ENCODE data around the gene CAP2. TPM values are rescaled to one million over a fixed set of nuclear protein-coding genes. Genes with fewer than 3 reads are reported as not detected.

The CAP2 gene, protein sequence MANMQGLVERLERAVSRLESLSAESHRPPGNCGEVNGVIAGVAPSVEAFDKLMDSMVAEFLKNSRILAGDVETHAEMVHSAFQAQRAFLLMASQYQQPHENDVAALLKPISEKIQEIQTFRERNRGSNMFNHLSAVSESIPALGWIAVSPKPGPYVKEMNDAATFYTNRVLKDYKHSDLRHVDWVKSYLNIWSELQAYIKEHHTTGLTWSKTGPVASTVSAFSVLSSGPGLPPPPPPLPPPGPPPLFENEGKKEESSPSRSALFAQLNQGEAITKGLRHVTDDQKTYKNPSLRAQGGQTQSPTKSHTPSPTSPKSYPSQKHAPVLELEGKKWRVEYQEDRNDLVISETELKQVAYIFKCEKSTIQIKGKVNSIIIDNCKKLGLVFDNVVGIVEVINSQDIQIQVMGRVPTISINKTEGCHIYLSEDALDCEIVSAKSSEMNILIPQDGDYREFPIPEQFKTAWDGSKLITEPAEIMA
- 0.61 and 0.81 TPM in 2 replicates for total RNA-seq (2014; rRNA removed; shearing (Covaris generic))

DNA sequence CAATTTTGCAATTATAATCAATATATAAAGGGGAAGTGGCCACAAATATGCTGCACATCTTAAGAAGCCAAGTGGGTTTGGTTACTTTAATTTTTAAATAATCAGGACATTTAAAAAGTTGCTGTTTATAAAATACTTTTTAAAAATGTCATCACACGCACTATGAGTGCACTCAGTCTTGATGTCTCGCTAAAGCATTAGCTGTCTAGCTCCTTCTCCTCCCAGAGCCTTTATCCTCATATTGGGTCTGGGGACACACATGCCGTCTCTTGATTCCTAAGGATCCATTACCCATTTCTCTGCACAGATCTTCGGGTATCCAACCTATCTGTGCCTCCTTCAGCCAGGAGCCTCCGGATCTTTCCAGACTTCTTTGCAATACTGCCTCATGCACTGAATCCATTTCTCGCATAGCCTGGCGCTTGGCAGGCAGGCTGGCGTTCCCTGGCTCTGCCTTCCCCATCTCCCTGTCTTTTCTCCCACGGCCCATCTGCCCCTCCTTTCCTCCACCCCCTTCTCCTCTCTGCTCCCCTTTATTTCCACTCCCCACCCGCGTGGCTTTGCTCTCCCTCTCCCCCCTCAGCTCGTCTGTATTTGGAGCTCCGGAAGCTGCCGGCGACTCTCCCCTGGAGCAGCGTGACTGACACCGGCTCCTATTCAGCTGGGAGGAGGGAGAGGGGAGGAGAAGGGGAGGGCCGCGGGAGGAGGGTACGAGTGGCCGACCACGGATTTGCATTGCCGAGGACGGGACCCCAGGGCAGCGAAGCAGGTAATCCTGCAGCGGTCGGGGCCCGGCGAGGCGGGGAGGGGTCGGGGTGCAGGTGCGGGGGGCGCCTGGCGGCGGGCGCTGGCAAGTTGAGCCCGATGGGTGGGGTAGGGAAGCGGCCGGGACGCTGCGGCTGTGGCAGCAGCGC is at the start of gene CAP2:
Gene CAP2 (plus strand): TSS at position 618 of the 914 bp plus-strand sequence. CDS start 27,961 bp downstream, outside the sequence.
- DNase-seq (ENCODE audit: low spot score): peak; percentile 28

GRCh38 chr6:17347012-17347411 is 46.4 kb upstream of the CAP2 start:
- no peak for DNase-seq (ENCODE audit: low spot score)

GRCh38 chr6:17349427-17349826 is 44.0 kb upstream of the CAP2 start:
- DNase-seq (ENCODE audit: low spot score): no peak

DNA sequence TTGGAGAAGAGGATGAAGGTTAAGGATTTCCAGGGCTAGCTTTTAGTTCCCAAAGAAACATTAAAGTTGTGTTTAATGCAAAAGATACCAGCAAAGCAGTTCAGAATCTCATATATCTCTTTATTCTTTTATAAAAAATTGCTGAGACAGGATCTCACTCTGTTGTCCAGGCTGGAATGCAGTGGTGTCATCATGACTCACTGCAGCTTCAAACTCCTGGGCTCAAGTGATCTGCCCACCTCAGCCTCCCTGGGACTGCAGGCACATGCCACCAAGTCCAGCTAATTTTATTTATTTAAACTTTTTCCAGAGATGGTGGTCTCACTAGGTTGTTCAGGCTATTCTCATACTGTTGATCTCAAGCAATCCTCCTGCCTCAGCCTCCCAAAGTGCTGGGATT is 41.1 kb upstream of the CAP2 start:
- DNase-seq (ENCODE audit: low spot score): no peak

DNA sequence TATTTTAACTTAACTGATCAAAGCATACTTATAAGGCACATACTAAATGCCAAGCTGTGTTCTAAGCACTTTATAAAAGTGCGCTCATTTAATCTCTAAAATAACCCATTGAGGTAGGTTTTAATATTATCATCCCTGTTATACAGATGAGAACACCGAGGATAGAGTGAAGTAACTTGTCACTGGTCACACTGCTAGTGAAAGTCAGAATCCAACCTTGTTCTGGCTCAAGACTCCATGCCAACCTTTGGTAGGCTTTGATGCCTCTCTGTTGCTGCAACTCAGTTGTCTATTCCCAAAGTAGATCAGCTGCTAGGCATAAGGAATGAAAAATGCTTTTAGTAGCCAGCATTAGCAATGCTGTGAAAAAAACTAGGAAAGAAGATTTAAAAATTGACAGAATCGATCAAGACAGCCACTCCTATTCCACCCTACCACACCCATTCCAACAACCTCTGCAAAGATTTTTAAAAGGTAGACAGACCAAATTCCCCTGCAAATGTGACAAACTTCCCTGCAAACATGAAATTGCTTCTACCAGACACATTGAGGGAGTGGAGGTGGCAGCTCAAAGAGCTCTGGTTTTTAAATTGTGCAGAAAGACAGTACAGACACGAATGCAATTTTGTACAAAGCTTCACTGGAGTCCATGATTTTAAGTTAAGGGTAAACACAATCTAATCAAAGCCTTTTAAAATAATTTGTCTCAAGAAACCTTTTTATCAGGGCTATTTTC is 39.8 kb upstream of the CAP2 start:
- DNase-seq (ENCODE audit: low spot score): no peak

- DNase-seq (ENCODE audit: low spot score): peak; percentile 33
Measured at GRCh38 chr6:17354700-17355403, 38.5 kb upstream of the CAP2 start.

DNA sequence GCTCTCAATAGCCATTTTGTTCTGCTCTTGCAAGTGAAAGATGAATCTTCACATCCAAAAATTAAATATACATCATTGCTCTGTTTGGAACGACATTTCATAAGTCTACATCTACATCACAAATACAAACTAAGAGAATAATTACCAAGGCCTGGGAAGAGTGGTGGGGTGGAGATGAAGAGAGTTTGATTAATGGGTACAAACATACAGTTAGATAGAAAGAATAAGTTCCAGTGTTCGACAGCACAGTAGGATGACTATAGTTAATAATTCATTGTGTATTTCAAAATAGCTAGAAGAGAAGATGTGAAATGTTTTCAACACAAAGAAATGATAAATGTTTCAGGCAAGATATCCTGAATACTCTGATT is 38.0 kb upstream of the CAP2 start:
- no peak for DNase-seq (ENCODE audit: low spot score)

DNA sequence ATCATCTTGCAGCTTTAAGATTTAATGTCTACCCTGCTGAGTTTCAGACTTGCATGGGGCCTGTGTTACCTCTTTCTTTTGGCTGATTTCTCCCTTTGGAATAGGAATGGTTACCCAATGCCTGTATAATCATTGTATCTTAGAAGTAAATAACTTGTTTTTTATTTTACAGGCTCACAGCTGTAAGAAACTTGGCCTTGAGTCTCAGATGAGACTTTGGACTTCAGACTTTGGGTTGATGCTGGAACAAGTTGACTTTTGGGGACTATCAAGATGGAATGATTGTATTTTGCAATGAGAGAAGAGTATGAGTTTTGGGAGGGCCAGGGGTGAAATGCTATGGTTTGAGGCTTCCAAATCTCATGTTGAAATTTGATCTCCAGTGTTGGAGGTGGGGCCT is 34.9 kb upstream of the CAP2 start:
- DNase-seq (ENCODE audit: low spot score): no peak

- no peak for DNase-seq (ENCODE audit: low spot score)
Measured at GRCh38 chr6:17360564-17360963, 32.8 kb upstream of the CAP2 start.

- no peak for DNase-seq (ENCODE audit: low spot score)
Measured at GRCh38 chr6:17361013-17361412, 32.4 kb upstream of the CAP2 start.

DNA sequence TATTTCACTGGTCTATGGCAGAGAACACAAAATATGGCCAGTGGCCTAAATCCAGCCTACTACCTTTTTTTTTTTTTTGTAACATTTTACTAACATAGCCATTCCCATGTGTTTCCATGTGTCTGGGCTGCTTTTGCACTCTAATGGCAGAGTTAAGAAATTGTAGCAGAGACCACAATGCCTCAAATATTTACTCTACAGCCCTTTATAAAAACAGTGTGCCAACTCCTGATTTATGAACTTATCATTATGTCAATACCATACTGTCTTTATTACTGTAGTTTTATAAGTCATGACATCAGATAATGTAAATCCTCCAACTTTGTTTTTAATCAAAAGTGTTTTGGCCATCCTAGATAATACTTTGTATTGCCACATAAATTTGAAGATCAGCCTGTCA is 27.4 kb upstream of the CAP2 start:
- DNase-seq (ENCODE audit: low spot score): no peak

- DNase-seq (ENCODE audit: low spot score): no peak
Measured at GRCh38 chr6:17367868-17368267, 25.5 kb upstream of the CAP2 start.

- no peak for DNase-seq (ENCODE audit: low spot score)
Measured at GRCh38 chr6:17381424-17382147, 11.8 kb upstream of the CAP2 start.

- DNase-seq (ENCODE audit: low spot score): no peak
Measured at GRCh38 chr6:17385660-17386059, 7.7 kb upstream of the CAP2 start.

DNA sequence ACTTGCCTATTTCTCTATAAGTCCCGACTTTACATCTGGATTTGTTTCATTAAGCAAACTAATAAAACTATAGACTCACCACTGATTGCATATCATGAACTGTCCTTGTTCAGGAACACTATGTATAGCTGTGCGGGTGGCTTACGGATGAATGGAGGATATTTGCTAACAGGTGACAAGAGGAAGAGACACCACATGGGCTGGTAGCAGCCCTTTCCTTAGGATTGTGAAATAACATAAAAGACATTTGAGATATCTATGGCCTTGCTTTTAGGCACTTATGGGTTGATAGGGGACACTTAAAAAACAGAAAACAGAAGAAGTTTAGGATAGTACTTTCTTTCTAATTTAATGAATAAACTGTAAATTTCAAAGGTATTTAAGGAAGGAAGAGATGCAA is 5.0 kb upstream of the CAP2 start:
- DNase-seq (ENCODE audit: low spot score): no peak

DNA sequence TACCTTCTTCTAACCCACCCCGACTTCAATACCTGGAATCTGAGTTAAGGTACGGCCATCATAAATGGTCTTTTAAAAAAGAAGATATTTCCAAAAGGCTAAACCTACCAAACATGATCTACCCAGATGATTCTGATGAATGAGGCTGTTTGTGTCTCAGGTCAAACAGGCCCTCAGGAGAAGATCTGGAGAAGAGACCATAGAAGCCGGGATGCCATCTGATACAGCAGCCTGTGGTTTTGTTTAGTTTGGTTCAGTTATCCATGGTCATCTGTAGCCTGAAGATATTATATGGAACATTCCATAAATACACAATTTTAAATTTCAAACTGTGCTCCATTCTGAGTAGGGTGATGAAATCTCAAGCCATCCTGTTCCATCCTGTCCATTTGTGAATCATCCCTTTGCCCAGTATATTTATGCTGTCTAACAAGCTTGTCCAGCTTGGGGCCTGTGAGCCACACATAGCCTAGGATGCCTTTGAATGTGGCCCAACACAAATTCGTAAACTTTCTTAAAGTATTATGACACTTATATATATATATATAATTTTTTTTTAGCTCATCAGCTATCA is 4.0 kb upstream of the CAP2 start:
- DNase-seq (ENCODE audit: low spot score): no peak

DNA sequence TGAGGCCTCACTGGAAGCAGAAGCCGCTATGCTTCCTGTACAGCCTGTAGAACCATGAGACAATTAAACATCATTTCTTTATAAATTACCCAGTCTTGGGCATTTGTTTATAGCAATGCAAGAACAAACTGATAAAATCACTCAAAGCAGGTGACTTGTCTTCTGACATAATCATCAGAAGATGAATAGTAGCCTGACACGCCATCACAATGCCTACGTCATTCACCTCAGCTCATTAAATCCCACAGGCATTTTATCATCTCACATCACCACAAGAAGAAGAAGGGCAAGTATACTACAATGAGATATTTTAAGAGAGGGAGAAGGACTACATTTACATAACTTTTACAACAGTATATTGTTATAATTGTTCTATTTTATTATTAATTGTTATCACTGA is 3.1 kb upstream of the CAP2 start:
- no peak for DNase-seq (ENCODE audit: low spot score)

- no peak for DNase-seq (ENCODE audit: low spot score)
Measured at GRCh38 chr6:17391976-17392375, 1.4 kb upstream of the CAP2 start.

DNA sequence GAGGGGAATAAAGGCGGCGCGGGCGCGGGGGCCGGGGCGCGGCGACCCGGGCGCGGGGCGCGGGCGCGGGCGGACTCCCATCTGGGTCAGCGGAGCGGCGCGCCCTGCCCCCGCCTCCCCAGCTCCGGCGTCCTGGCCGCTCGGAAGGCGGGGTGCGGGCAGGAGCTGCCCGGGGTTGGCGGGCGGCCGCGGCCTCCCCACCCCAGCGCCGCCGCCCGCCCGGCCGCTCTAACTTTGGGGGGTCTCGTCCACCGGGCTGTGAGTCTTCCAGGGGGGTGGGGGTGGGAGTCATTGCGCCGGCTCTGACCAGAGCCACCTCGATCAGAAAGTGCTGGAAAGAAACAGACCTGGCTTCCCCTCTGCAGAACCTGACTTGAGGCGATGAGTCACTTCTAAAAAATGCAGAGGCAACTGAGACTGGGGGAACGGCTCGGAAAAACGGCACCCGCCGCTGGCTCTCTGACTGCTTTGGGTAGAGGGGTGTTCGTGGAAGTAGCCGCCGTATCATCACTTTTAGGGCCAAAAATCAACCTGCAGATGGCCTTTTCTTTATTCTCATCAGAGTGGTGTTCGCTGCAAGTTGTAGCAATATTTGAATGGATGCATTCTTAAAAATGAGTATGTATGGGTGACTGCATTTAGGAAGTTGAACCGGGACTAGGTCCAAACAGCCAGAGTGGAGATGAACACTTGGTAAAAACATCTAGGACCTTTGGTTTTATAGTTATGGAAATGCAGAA is 667 bp downstream of the CAP2 start:
- DNase-seq (ENCODE audit: low spot score): peak; percentile 39

Measured in HT-29 (cell line).